ENCODE results near the gene CHD1. TPM values are rescaled to one million over a fixed set of nuclear protein-coding genes. Genes with fewer than 3 reads are reported as not detected.

The CHD1 gene
- total and polyA plus RNA-seq, 9 of the 15 experiments (the other 6 are each of a cell fraction or from before 2014, with no cell fraction given): 27.3 to 133 (median 58.7) TPM

DNA sequence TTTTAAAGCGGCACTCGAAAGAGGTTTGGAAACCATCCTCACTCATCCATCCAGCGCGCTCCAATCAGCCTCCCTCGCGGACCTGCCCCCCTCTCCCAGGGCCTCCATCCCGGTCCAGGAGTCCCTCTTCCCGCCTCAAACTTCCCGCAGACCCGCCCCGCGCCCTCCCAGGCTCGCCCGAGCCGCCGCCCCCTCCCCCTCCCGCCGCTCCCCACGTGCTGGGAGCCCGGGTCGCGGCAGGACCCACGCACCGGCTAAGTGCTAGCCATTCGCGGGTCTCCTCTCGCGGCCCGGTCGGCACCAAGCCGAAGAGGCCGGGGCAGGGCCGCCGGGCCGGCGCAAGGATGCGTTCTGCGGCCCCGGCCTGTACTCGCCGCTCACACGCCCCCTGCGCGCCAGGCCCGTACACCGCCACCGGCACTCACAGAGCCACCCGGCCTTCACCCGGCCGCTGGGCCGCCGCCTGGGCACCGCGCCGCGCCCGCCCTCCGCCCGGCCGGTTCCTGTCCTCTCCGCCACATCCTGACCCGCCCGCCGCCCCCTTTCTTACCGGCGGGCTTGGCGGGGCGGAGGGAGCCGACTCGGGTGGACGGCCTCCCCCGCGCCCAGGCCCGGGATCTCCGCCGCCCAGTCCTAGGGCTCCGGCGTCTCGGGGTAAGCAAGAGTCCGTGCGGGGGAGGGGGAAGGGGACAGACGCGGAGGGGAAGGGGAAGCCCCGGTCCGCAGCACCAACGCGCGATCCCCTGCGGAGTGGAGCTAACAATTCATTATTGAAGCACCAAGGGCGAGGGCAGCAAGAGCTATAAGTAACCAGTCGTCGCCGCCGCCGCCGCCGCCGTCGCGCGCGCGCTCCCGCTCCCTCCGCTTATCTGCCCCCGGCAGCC, 576 bp downstream of the CHD1 start (continued):
- TF ChIP-seq, protein P1, sequence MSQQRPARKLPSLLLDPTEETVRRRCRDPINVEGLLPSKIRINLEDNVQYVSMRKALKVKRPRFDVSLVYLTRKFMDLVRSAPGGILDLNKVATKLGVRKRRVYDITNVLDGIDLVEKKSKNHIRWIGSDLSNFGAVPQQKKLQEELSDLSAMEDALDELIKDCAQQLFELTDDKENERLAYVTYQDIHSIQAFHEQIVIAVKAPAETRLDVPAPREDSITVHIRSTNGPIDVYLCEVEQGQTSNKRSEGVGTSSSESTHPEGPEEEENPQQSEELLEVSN (IDR thresholded peaks at IDR 0.05; ENCODE audit: borderline replicate concordance in 1 of 2, extremely low read depth in 1 of 2, insufficient read depth in 1 of 2, insufficient read length in 1 of 2, low read depth in 1 of 2, low read length in 1 of 2, poor library complexity in 1 of 2, severe bottlenecking in 1 of 2): peak; percentile 25 to 50
- 0 out of 2 replicates have a peak, but pooled peaks have one; percentile 51 for TF ChIP-seq E2F3 (CRISPR knock-in tag; IDR thresholded peaks at IDR 0.05)
- TF ChIP-seq ERF (CRISPR knock-in tag; IDR thresholded peaks at IDR 0.05): 0 out of 2 replicates have a peak, but pooled peaks have one; percentile 12
- peak; percentile 72 to 84 for TF ChIP-seq MNT (conservative IDR thresholded peaks at IDR 0.05)
- peak; percentile 29 for TF ChIP-seq SAP30 (IDR thresholded peaks at IDR 0.05; ENCODE audit: borderline replicate concordance, insufficient read depth, low read depth, low read length, poor library complexity, severe bottlenecking)
- TF ChIP-seq CBFA2T3 (IDR thresholded peaks at IDR 0.05): peak; percentile 46
- TF ChIP-seq RB1 (IDR thresholded peaks at IDR 0.05; ENCODE audit: low read depth): peak; percentile 34; the same call in 1 of the 2 replicates
- no peak for TF ChIP-seq FOXK2 (conservative IDR thresholded peaks at IDR 0.05 in 1 of 2, IDR thresholded peaks at IDR 0.05 in 1 of 2; ENCODE audit: low read depth in 2 of 2)
- TF ChIP-seq GATAD2B (IDR thresholded peaks at IDR 0.05; ENCODE audit: borderline replicate concordance): 0 out of 2 replicates have a peak, but pooled peaks have one; percentile 14
- peak; percentile 40 for TF ChIP-seq NFRKB (IDR thresholded peaks at IDR 0.05; ENCODE audit: low read depth)
- TF ChIP-seq, protein P2, sequence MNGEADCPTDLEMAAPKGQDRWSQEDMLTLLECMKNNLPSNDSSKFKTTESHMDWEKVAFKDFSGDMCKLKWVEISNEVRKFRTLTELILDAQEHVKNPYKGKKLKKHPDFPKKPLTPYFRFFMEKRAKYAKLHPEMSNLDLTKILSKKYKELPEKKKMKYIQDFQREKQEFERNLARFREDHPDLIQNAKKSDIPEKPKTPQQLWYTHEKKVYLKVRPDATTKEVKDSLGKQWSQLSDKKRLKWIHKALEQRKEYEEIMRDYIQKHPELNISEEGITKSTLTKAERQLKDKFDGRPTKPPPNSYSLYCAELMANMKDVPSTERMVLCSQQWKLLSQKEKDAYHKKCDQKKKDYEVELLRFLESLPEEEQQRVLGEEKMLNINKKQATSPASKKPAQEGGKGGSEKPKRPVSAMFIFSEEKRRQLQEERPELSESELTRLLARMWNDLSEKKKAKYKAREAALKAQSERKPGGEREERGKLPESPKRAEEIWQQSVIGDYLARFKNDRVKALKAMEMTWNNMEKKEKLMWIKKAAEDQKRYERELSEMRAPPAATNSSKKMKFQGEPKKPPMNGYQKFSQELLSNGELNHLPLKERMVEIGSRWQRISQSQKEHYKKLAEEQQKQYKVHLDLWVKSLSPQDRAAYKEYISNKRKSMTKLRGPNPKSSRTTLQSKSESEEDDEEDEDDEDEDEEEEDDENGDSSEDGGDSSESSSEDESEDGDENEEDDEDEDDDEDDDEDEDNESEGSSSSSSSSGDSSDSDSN (IDR thresholded peaks at IDR 0.05; ENCODE audit: borderline replicate concordance in 1 of 2, low read depth in 2 of 2, low read length in 2 of 2): 0 out of 4 replicates have a peak, but pooled peaks of 1 of the 2 experiments have one; percentile 80
- TF ChIP-seq CCAR2 (IDR thresholded peaks at IDR 0.05; ENCODE audit: low read depth, low read length): no peak
- no peak for TF ChIP-seq ZNF57 (CRISPR knock-in tag; IDR thresholded peaks at IDR 0.05)
- peak in 1 of 2 experiments; percentile 1; a peak in 2 of 4 replicates for TF ChIP-seq HDAC1 (IDR thresholded peaks at IDR 0.05)
- no peak for TF ChIP-seq ZNF174 (CRISPR knock-in tag; IDR thresholded peaks at IDR 0.05)
- TF ChIP-seq MLX (CRISPR knock-in tag; conservative IDR thresholded peaks at IDR 0.05): no peak
